Fibroblast of mammary gland (primary cell): ENCODE measurements around the gene PRKRIP1.

Experiments
- DNase-seq: peaks from one replicate; pipeline ENCODE4 v3.0.0-alpha.2; 2010; ENCODE audit warnings: low read depth
- H3K4me3 ChIP-seq: 2 replicates; pipeline ENCODE4 v1.5.1; 2011; ENCODE audit warnings: low read depth, mild to moderate bottlenecking, low read length, moderate library complexity; ENCODE audit not compliant: control insufficient read depth
- TF ChIP-seq, protein P1 (sequence below): conservative IDR thresholded peaks from 2 replicates; pipeline ENCODE4 v1.5.1; 2011; ENCODE audit warnings: low read depth, low read length, inconsistent platforms; ENCODE audit not compliant: control insufficient read depth, insufficient read depth

The PRKRIP1 gene

GRCh38 chr7:102387064-102387463, 9.1 kb upstream of the PRKRIP1 start:
- TF ChIP-seq, protein P1, sequence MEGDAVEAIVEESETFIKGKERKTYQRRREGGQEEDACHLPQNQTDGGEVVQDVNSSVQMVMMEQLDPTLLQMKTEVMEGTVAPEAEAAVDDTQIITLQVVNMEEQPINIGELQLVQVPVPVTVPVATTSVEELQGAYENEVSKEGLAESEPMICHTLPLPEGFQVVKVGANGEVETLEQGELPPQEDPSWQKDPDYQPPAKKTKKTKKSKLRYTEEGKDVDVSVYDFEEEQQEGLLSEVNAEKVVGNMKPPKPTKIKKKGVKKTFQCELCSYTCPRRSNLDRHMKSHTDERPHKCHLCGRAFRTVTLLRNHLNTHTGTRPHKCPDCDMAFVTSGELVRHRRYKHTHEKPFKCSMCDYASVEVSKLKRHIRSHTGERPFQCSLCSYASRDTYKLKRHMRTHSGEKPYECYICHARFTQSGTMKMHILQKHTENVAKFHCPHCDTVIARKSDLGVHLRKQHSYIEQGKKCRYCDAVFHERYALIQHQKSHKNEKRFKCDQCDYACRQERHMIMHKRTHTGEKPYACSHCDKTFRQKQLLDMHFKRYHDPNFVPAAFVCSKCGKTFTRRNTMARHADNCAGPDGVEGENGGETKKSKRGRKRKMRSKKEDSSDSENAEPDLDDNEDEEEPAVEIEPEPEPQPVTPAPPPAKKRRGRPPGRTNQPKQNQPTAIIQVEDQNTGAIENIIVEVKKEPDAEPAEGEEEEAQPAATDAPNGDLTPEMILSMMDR = no peak
- H3K4me3 ChIP-seq = no peak overlapping the region
- no peak for DNase-seq

GRCh38 chr7:102389810-102390209, 6.4 kb upstream of the PRKRIP1 start:
- TF ChIP-seq, protein P1 = no peak
- H3K4me3 ChIP-seq = no peak overlapping the region
- DNase-seq = no peak

DNA sequence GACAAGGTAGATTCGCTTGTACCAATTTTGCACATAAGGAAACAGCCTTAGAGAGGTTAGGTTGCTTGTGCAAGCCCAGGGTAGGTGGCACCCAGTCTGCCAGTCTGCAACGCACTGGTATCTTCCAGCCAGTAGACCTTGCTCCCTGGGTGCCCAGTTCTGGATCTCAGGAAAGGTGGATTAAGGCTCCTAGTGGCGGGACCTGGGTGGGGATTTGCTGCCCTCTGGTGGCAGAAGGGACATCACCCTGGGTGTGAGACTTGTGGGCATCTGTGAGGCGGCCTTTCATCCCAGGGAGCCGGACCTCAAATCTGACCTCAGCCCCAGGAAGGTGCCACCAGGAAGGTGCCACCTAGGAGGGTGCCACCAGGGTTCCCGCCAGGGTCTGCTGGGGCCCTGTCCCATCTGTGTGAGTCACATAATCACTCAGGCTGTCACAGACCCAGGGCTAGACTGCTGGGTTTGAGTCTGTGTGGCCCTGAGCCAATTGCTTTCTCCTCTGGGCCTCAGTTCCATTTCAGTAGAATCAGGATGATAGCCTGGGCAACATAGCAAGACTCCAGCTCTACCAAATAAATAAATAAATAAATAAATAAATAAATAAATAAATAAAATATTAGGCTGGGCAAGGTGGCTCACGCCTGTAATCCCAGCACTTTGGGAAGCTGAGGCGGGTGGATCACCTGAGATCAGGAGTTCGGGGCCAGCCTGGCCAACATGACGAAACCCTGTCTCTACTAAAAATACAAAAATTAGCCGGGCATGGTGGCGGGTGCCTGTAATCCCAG, 5.3 kb upstream of the PRKRIP1 start:
- DNase-seq = peak; percentile 72
- TF ChIP-seq, protein P1 = peak; percentile 87
- no peak overlapping the region for H3K4me3 ChIP-seq

DNA sequence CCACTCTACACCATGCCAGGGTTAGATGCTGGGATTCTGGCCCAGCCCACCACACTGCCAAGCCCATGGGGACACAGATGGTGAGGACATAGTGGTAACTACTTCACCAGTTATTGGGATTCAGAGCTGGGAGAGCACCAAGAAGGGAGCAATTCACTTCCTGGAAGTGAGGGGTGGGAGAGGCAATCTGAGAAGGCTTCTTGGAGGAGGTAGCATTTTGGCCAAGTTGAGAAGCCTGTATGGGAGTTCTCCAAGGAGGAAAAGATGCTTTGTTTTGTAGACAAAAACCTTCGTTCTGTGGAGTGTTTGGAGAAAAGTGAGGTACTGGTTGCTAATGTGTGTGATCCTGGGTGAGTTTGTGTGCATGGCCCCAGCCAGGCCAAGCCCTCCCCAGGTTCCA, 3.8 kb upstream of the PRKRIP1 start:
- no peak for DNase-seq
- TF ChIP-seq, protein P1 = no peak
- no peak overlapping the region for H3K4me3 ChIP-seq

DNA sequence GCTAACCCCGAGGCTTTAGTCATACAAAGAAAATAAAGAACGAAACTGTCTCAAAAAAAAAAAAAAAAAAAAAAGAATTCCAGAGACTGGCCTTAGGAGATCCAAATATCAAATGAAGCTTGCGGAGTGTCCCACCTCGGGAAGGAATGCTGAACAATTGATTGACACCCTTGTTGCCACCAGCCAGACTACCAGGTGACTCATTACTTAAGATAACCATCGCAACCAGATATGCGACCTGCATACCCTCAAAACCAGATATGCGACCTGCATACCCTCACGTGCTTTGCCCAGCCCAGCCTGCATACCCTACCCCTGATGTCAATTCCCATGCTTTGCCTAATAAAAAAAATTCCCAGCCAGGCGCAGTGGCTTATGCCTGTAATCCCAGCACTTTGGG, 2.7 kb upstream of the PRKRIP1 start:
- no peak overlapping the region for H3K4me3 ChIP-seq
- TF ChIP-seq, protein P1 = no peak
- DNase-seq = no peak

- TF ChIP-seq, protein P1 = no peak
- DNase-seq = peak; percentile 26
- H3K4me3 ChIP-seq = peak overlapping the region; percentile 97
Measured at GRCh38 chr7:102395592-102395872, 631 bp upstream of the PRKRIP1 start.

DNA sequence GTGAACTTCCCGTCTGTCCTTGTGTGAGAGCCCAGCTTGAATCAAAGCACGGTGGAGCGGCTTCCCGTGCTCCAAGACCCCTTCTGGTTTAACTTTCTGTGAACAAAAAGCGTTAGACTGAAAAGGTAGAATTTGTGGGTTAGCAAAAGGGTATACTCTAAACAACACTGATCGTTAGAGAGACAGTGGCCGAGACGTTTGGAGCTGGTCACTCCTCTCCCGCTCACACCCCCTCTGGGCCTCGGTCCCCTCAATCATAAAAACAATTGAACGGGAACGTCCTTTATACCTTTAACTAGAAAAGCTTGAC, 502 bp downstream of the PRKRIP1 start:
- TF ChIP-seq, protein P1 = no peak
- no peak for DNase-seq
- peak overlapping the region; percentile 97 for H3K4me3 ChIP-seq
